ENCODE measurements around the gene ACACA.

The ACACA gene

GRCh38 chr17:37137070-37137610, 269.5 kb downstream of the ACACA start:
- Histone ChIP-seq H3K4me2 (ENCODE audit: low read length) (no peak overlapping the region), H3K4me1 (ENCODE audit: control insufficient read depth, low read length) (no peaks in the 10 kb centered on the region), H3K79me2 (ENCODE audit: control insufficient read depth, low read length) (no peaks in the 10 kb centered on the region), H3K36me3 (ENCODE audit: control insufficient read depth, low read length) (peaks cover 51% of the 10 kb centered on the region), H3K4me3 (ENCODE audit: low read length) (no peak overlapping the region), H3K27ac (ENCODE audit: low read depth, low read length) (no peak overlapping the region), H3K27me3 (ENCODE audit: control insufficient read depth, low read length) (no peaks in the 10 kb centered on the region), H3F3A (ENCODE audit: control insufficient read depth, insufficient read depth) (no peaks in the 10 kb centered on the region), H3K9me3 (ENCODE audit: control insufficient read depth, insufficient read depth, low read length) (no peaks in the 10 kb centered on the region), H3K9me2 (replicated peaks; ENCODE audit: control insufficient read depth, low read length) (no peaks in the 10 kb centered on the region), H4K20me1 (ENCODE audit: control insufficient read depth, insufficient read depth, low read depth, low read length) (no peaks in the 10 kb centered on the region)
- TF ChIP-seq CTCF (IDR thresholded peaks at IDR 0.05; ENCODE audit: low read depth, low read length, poor library complexity, severe bottlenecking): no peak
- TF ChIP-seq EZH2phosphoT487 (IDR thresholded peaks at IDR 0.05; ENCODE audit: borderline replicate concordance, low read length): no peak

GRCh38 chr17:37135576-37135975, 271.1 kb downstream of the ACACA start:
- no peaks in the 10 kb centered on the region for H3F3A ChIP-seq (ENCODE audit: control insufficient read depth, insufficient read depth)
- TF ChIP-seq EZH2phosphoT487 (IDR thresholded peaks at IDR 0.05; ENCODE audit: borderline replicate concordance, low read length) (no peak), CTCF (IDR thresholded peaks at IDR 0.05; ENCODE audit: low read depth, low read length, poor library complexity, severe bottlenecking) (no peak)
- peaks cover 51% of the 10 kb centered on the region for H3K36me3 ChIP-seq (ENCODE audit: control insufficient read depth, low read length)
- no peaks in the 10 kb centered on the region for H3K4me1 ChIP-seq (ENCODE audit: control insufficient read depth, low read length)
- H3K79me2 ChIP-seq (ENCODE audit: control insufficient read depth, low read length): no peaks in the 10 kb centered on the region
- no peaks in the 10 kb centered on the region for H3K9me2 ChIP-seq (replicated peaks; ENCODE audit: control insufficient read depth, low read length)
- H3K9me3 ChIP-seq (ENCODE audit: control insufficient read depth, insufficient read depth, low read length): no peaks in the 10 kb centered on the region
- no peaks in the 10 kb centered on the region for H4K20me1 ChIP-seq (ENCODE audit: control insufficient read depth, insufficient read depth, low read depth, low read length)
- no peak overlapping the region for H3K4me3 ChIP-seq (ENCODE audit: low read length)
- no peaks in the 10 kb centered on the region for H3K27me3 ChIP-seq (ENCODE audit: control insufficient read depth, low read length)
- H3K27ac ChIP-seq (ENCODE audit: low read depth, low read length): no peak overlapping the region
- no peak overlapping the region for H3K4me2 ChIP-seq (ENCODE audit: low read length)

GRCh38 chr17:37134050-37134449, 272.6 kb downstream of the ACACA start:
- Histone ChIP-seq H3K4me2 (ENCODE audit: low read length) (no peak overlapping the region), H3K27ac (ENCODE audit: low read depth, low read length) (no peak overlapping the region), H4K20me1 (ENCODE audit: control insufficient read depth, insufficient read depth, low read depth, low read length) (no peaks in the 10 kb centered on the region), H3K9me2 (replicated peaks; ENCODE audit: control insufficient read depth, low read length) (no peaks in the 10 kb centered on the region), H3K4me1 (ENCODE audit: control insufficient read depth, low read length) (no peaks in the 10 kb centered on the region), H3K36me3 (ENCODE audit: control insufficient read depth, low read length) (peaks cover 51% of the 10 kb centered on the region), H3K27me3 (ENCODE audit: control insufficient read depth, low read length) (no peaks in the 10 kb centered on the region), H3K79me2 (ENCODE audit: control insufficient read depth, low read length) (no peaks in the 10 kb centered on the region), H3K9me3 (ENCODE audit: control insufficient read depth, insufficient read depth, low read length) (no peaks in the 10 kb centered on the region), H3F3A (ENCODE audit: control insufficient read depth, insufficient read depth) (no peaks in the 10 kb centered on the region), H3K4me3 (ENCODE audit: low read length) (no peak overlapping the region)
- TF ChIP-seq CTCF (IDR thresholded peaks at IDR 0.05; ENCODE audit: low read depth, low read length, poor library complexity, severe bottlenecking) (no peak), EZH2phosphoT487 (IDR thresholded peaks at IDR 0.05; ENCODE audit: borderline replicate concordance, low read length) (no peak)

Data from DOHH2 (cell line).